ENCODE results near the gene FUOM.

GRCh38 chr10:133372507-133372906 lies 14.7 kb upstream of the FUOM start:
- TF ChIP-seq CTCF (IDR thresholded peaks at IDR 0.05): no peak
- no peak for TF ChIP-seq RFX5 (IDR thresholded peaks at IDR 0.05; ENCODE audit: low read length)
- no peak for TF ChIP-seq REST (IDR thresholded peaks at IDR 0.05; ENCODE audit: low read depth, low read length)

Data from SK-N-SH (cell line).